IMR-90 (cell line): ENCODE measurements around the gene CAND2. TPM values are rescaled to one million over a fixed set of nuclear protein-coding genes. Genes with fewer than 3 reads are reported as not detected.

ENCODE experiments used
- ATAC-seq: fragments of 200-7000 bp; cut with Tn5 transposase; 2 replicates; pipeline ENCODE4 v1.9.1; 2020; ENCODE audit warnings: low read depth, mild to moderate bottlenecking, moderate library complexity
- BruUV-seq: library from RNA; stranded (reverse); fragments of 400-500 nt; replicated peaks from 2 replicates; lab custom pipeline; 2021; lab: Mats Ljungman, UMichigan
- CTCF ChIA-PET: fragments of 300-600 bp; formaldehyde crosslinking; extraction: SDS; loops from one replicate; lab custom pipeline; 2021; ENCODE audit warnings: antibody characterized with exemption; lab: Yijun Ruan, JAX
- POLR2A ChIA-PET: fragments of 300-600 bp; sonication (Branson Sonifier 250); formaldehyde crosslinking; loops from one replicate; lab custom pipeline; 2022; ENCODE audit warnings: antibody characterized with exemption; ENCODE audit not compliant: unreplicated experiment; lab: Charles Lee
- DNase-seq: peaks from one replicate; pipeline ENCODE4 v3.0.0; 2013
- H2AFZ ChIP-seq: replicated peaks from 2 replicates; pipeline ENCODE3; 2013; ENCODE audit warnings: low read length, mild to moderate bottlenecking; ENCODE audit not compliant: poor library complexity
- H2AK5ac ChIP-seq: 2 replicates; pipeline ENCODE4 v1.6.1; 2013; ENCODE audit warnings: low read depth, low read length, inconsistent platforms
- H2AK9ac ChIP-seq: replicated peaks from 2 replicates; pipeline ENCODE3; 2013; ENCODE audit warnings: mild to moderate bottlenecking, low read depth, low read length, moderate library complexity; ENCODE audit not compliant: poor library complexity
- H2BK120ac ChIP-seq: 2 replicates; pipeline ENCODE4 v1.6.1; 2013; ENCODE audit warnings: low read depth, low read length, inconsistent platforms
- H2BK15ac ChIP-seq: 3 replicates; pipeline ENCODE4 v1.6.1; 2013; ENCODE audit warnings: low read depth, low read length, inconsistent platforms
- H2BK20ac ChIP-seq: 2 replicates; pipeline ENCODE4 v1.6.1; 2013; ENCODE audit warnings: low read depth, mild to moderate bottlenecking, inconsistent platforms, low read length, moderate library complexity
- H2BK5ac ChIP-seq: 2 replicates; pipeline ENCODE4 v1.6.1; 2013; ENCODE audit warnings: mild to moderate bottlenecking, low read depth, low read length, inconsistent platforms; ENCODE audit not compliant: poor library complexity, severe bottlenecking
- H3K14ac ChIP-seq: replicated peaks from 2 replicates; pipeline ENCODE4 v1.6.1; 2013; ENCODE audit warnings: low read depth, low read length, inconsistent platforms
- H3K18ac ChIP-seq: 2 replicates; pipeline ENCODE4 v1.6.1; 2013; ENCODE audit warnings: low read depth, low read length, control low read depth
- H3K23ac ChIP-seq: 2 replicates; pipeline ENCODE4 v1.6.1; 2013; ENCODE audit warnings: low read depth, low read length, inconsistent platforms
- H3K27ac ChIP-seq: 2 replicates; pipeline ENCODE4 v1.5.1; 2013; ENCODE audit warnings: mild to moderate bottlenecking, control low read depth, low read length; ENCODE audit not compliant: insufficient read depth
- H3K27me3 ChIP-seq: 2 replicates; pipeline ENCODE4 v1.6.1; 2013; ENCODE audit warnings: low read length; ENCODE audit not compliant: control insufficient read depth, insufficient read depth
- H3K36me3 ChIP-seq: 2 replicates; pipeline ENCODE4 v1.6.1; 2013; ENCODE audit warnings: low read length, mixed read lengths; ENCODE audit not compliant: control insufficient read depth, insufficient read depth
- H3K4ac ChIP-seq: 2 replicates; pipeline ENCODE4 v1.6.1; 2013; ENCODE audit warnings: low read depth, low read length, inconsistent platforms
- H3K4me1 ChIP-seq: 2 replicates; pipeline ENCODE4 v1.6.1; 2013; ENCODE audit warnings: low read length, mixed read lengths; ENCODE audit not compliant: control insufficient read depth, insufficient read depth
- H3K4me2 ChIP-seq: 2 replicates; pipeline ENCODE4 v1.6.1; 2013; ENCODE audit warnings: low read depth, mild to moderate bottlenecking, control low read depth, low read length, moderate library complexity
- H3K4me3 ChIP-seq: 2 replicates; pipeline ENCODE4 v1.5.1; 2013; ENCODE audit warnings: low read depth, mild to moderate bottlenecking, control low read depth, low read length, moderate library complexity; ENCODE audit not compliant: insufficient read depth
- H3K56ac ChIP-seq: 2 replicates; pipeline ENCODE4 v1.6.1; 2013; ENCODE audit warnings: low read length, inconsistent platforms; ENCODE audit not compliant: insufficient read depth; ENCODE audit errors: extremely low read depth
- H3K79me1 ChIP-seq, 2 experiments: 2 replicates each; pipeline ENCODE4 v1.6.1; 2013; ENCODE audit warnings: low read length in 2 of 2, inconsistent platforms in 1 of 2, low read depth in 1 of 2
- H3K9ac ChIP-seq: 2 replicates; pipeline ENCODE4 v1.6.1; 2013; ENCODE audit warnings: low read depth, low read length, control low read depth
- H3K9me1 ChIP-seq: 2 replicates; pipeline ENCODE4 v1.6.1; 2013; ENCODE audit warnings: low read length, inconsistent platforms; ENCODE audit not compliant: insufficient read depth
- H3K9me3 ChIP-seq: 2 replicates; pipeline ENCODE4 v1.6.1; 2013; ENCODE audit warnings: low read length; ENCODE audit not compliant: control insufficient read depth, insufficient read depth
- H4K20me1 ChIP-seq: 2 replicates; pipeline ENCODE4 v1.6.1; 2013; ENCODE audit warnings: low read length, inconsistent platforms; ENCODE audit not compliant: insufficient read depth
- H4K5ac ChIP-seq: 2 replicates; pipeline ENCODE4 v1.6.1; 2013; ENCODE audit warnings: mild to moderate bottlenecking, low read depth, low read length, control low read depth
- H4K8ac ChIP-seq, 2 experiments: 2 replicates each; pipeline ENCODE4 v1.6.1; 2013; ENCODE audit warnings: low read depth in 2 of 2, low read length in 2 of 2, control low read depth in 1 of 2, inconsistent platforms in 1 of 2
- H4K91ac ChIP-seq: 2 replicates; pipeline ENCODE4 v1.6.1; 2013; ENCODE audit warnings: low read depth, low read length, inconsistent platforms; ENCODE audit not compliant: insufficient read depth
- MAFK ChIP-seq: IDR thresholded peaks from 2 replicates; pipeline ENCODE4 v1.6.1; 2012; ENCODE audit warnings: low read depth, low read length, improper control_type of control experiment
- NFE2L2 ChIP-seq: fragments of 150-350 bp; IDR thresholded peaks from 2 replicates; pipeline ENCODE4 v1.6.1; 2016; ENCODE audit warnings: low read depth, mild to moderate bottlenecking, low read length
- WGBS, 2 experiments: methylation state at CpG; one replicate each; pipeline versions ENCODE4 v1.1.5 to v1.1.7; 2013; ENCODE audit warnings: missing lambda C conversion rate in 2 of 2; ENCODE audit not compliant: insufficient read length in 1 of 2; ENCODE audit errors: extremely low coverage in 2 of 2; 5-methylcytosine and 5-hydroxymethylcytosine counted together
- dilution Hi-C: fragments of 300-500 bp; cut with HindIII; formaldehyde crosslinking; loops from one replicate; pipeline ENCODE4 v1.14.3; 2018; ENCODE audit warnings: low sequenced_read_pairs; ENCODE audit not compliant: unreplicated experiment
- in situ Hi-C: fragments of 300-500 bp; cut with MboI; formaldehyde crosslinking; loops from 3 replicates; pipeline ENCODE4 v1.14.3; 2019; ENCODE audit warnings: low sequenced_read_pairs, inconsistent platforms, mixed read lengths
- intact Hi-C: fragments of 100-400 bp; cut with micrococcal nuclease; formaldehyde crosslinking; loops from 2 replicates; pipeline ENCODE4 v1.10.0; 2022
- polyA plus RNA-seq, 3 experiments: library from polyadenylated mRNA; depleted of rRNA; stranded (reverse); fragments of >200 nt; gene quantifications; 2 replicates each; pipeline ENCODE4 v1.2.3, GENCODE V29; 2012; ENCODE audit warnings: low replicate concordance in 1 of 3
- total RNA-seq: library from RNA; depleted of rRNA; stranded (reverse); fragments of >200 nt; gene quantifications from 2 replicates; pipeline ENCODE4 v1.2.3, GENCODE V29; 2012

CAND2 gene
- total and polyA plus RNA-seq, 2 of the 4 experiments (the other 2 are of a cell fraction): 2.9 to 4.9 TPM

DNA sequence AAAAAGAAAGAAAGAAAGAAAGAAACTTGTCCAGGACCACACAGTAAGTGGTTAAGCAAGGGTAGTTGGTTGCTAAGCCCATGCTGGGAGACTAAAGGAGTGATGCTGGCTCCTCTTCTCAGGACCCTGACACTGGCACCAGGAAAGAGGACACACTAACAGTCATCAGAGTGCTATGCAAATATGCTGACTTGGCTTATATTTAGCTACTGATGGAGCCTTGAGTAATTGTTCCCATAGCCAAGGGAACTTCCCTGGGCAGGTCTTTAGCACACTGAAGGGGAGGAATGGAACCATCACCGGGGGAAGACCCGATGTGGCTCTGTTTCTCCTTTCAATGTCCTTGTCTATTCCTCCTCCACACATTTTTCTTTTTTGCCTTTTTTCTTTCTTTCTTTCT is 43.7 kb upstream of the CAND2 start:
- H3K4me2 ChIP-seq: no peak overlapping the region

More for the DNA sequence above, 43.7 kb upstream of the CAND2 start:
- H3K79me1 ChIP-seq: no peaks in the 10 kb centered on the region
- no peak overlapping the region for H2BK15ac ChIP-seq
- H3K4me3 ChIP-seq: no peak overlapping the region
- no peak overlapping the region for H4K5ac ChIP-seq
- no peak overlapping the region for H3K18ac ChIP-seq
- H3K23ac ChIP-seq: no peak overlapping the region
- DNase-seq (peak; percentile 24), ATAC-seq (no peak; the same call in 1 of the 2 replicates)
- WGBS, 2 experiments: no CpG with 5 or more reads among the region's 2 CpGs
- H3K14ac ChIP-seq: no peak overlapping the region
- no peak overlapping the region for H4K8ac ChIP-seq
- peaks cover 9% of the 10 kb centered on the region for H3K4me1 ChIP-seq
- in situ Hi-C loops (no loop called here), intact Hi-C loops (no loop called here), dilution Hi-C loops (no loop called here)
- H4K91ac ChIP-seq: no peak overlapping the region
- H3K27me3 ChIP-seq: no peaks in the 10 kb centered on the region
- H3K9me3 ChIP-seq: no peaks in the 10 kb centered on the region
- H2AK9ac ChIP-seq: peak overlapping the region; percentile 90
- H4K20me1 ChIP-seq: no peaks in the 10 kb centered on the region
- H3K56ac ChIP-seq: no peak overlapping the region
- no peak overlapping the region for H2BK120ac ChIP-seq
- H3K4ac ChIP-seq: peak overlapping the region; percentile 15
- peaks cover 10% of the 10 kb centered on the region for H3K9me1 ChIP-seq
- H2AK5ac ChIP-seq: 0 out of 2 replicates have a peak overlapping the region, but pooled peaks have one; percentile 2
- no peak overlapping the region for H2BK20ac ChIP-seq
- H3K27ac ChIP-seq: no peak overlapping the region
- no peak overlapping the region for H2BK5ac ChIP-seq
- no peaks in the 10 kb centered on the region for H3K36me3 ChIP-seq
- ChIA-PET POLR2A (no interaction called here), CTCF (no interaction called here)
- no TSS peak for BruUV-seq
- peak; percentile 100 for TF ChIP-seq MAFK
- no peak for TF ChIP-seq NFE2L2
- no peak overlapping the region for H3K9ac ChIP-seq
- no peak overlapping the region for H2AFZ ChIP-seq
